H1 (cell line): ENCODE measurements around the gene CHST12.

Experiments used
- EZH2 ChIP-seq: fragments of 200-600 bp; sonication (generic); IDR thresholded peaks from 2 replicates; pipeline ENCODE4 v1.7.1; 2012; ENCODE audit warnings: low read depth, mild to moderate bottlenecking, moderate library complexity, low read length, inconsistent platforms; ENCODE audit not compliant: severe bottlenecking
- HDAC2 ChIP-seq, 2 experiments: fragments of 300-600 bp in 1 of 2; sonication (generic) in 1 of 2; IDR thresholded peaks; 2 replicates each; pipeline ENCODE4 v1.6.1; 2011 to 2012; ENCODE audit warnings: low read depth in 2 of 2, low read length in 2 of 2, mild to moderate bottlenecking in 2 of 2, moderate library complexity in 2 of 2, borderline replicate concordance in 1 of 2, inconsistent platforms in 1 of 2
- MAFK ChIP-seq: IDR thresholded peaks from 2 replicates; pipeline ENCODE4 v1.6.1; 2012; ENCODE audit warnings: low read depth, mild to moderate bottlenecking, improper control_type of control experiment, low read length
- POLR2A ChIP-seq, 2 experiments: IDR thresholded peaks; 1 replicate in 1 of 2; 2 replicates in 1 of 2; pipeline ENCODE4 v1.6.1; 2011; ENCODE audit warnings: low read depth in 2 of 2, low read length in 2 of 2, mild to moderate bottlenecking in 2 of 2; ENCODE audit errors: control extremely low read depth in 1 of 2
- RFX5 ChIP-seq: IDR thresholded peaks from 2 replicates; pipeline ENCODE4 v1.6.1; 2011; ENCODE audit warnings: low read depth, low read length, improper control_type of control experiment, borderline replicate concordance
- TF ChIP-seq, protein P1 (sequence below), 3 experiments: IDR thresholded peaks; 1 replicate in 2 of 3; 2 replicates in 1 of 3; pipeline versions ENCODE4 v1.5.1 to v1.6.1; 2011; ENCODE audit warnings: low read length in 3 of 3, mild to moderate bottlenecking in 3 of 3, inconsistent platforms in 2 of 3, low read depth in 1 of 3, moderate library complexity in 1 of 3; ENCODE audit not compliant: insufficient read depth in 1 of 3; ENCODE audit errors: control extremely low read depth in 1 of 3
- TF ChIP-seq, protein P2 (sequence below): IDR thresholded peaks from 2 replicates; pipeline ENCODE4 v1.6.1; 2011; ENCODE audit warnings: low read length, improper control_type of control experiment

- TF ChIP-seq, protein P1, sequence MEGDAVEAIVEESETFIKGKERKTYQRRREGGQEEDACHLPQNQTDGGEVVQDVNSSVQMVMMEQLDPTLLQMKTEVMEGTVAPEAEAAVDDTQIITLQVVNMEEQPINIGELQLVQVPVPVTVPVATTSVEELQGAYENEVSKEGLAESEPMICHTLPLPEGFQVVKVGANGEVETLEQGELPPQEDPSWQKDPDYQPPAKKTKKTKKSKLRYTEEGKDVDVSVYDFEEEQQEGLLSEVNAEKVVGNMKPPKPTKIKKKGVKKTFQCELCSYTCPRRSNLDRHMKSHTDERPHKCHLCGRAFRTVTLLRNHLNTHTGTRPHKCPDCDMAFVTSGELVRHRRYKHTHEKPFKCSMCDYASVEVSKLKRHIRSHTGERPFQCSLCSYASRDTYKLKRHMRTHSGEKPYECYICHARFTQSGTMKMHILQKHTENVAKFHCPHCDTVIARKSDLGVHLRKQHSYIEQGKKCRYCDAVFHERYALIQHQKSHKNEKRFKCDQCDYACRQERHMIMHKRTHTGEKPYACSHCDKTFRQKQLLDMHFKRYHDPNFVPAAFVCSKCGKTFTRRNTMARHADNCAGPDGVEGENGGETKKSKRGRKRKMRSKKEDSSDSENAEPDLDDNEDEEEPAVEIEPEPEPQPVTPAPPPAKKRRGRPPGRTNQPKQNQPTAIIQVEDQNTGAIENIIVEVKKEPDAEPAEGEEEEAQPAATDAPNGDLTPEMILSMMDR (IDR thresholded peaks at IDR 0.05; ENCODE audit: control extremely low read depth in 1 of 3, insufficient read depth in 1 of 3, low read depth in 1 of 3, low read length in 3 of 3) = no peak
- no peak for TF ChIP-seq HDAC2 (IDR thresholded peaks at IDR 0.05; ENCODE audit: borderline replicate concordance in 1 of 2, low read depth in 2 of 2, low read length in 2 of 2)
- TF ChIP-seq, protein P2, sequence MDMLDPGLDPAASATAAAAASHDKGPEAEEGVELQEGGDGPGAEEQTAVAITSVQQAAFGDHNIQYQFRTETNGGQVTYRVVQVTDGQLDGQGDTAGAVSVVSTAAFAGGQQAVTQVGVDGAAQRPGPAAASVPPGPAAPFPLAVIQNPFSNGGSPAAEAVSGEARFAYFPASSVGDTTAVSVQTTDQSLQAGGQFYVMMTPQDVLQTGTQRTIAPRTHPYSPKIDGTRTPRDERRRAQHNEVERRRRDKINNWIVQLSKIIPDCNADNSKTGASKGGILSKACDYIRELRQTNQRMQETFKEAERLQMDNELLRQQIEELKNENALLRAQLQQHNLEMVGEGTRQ = no peak
- no peak for TF ChIP-seq MAFK
- no peak for TF ChIP-seq EZH2
- 0 out of 3 replicates have a peak, but pooled peaks of 1 of the 2 experiments have one; percentile 24 for TF ChIP-seq POLR2A (IDR thresholded peaks at IDR 0.05; ENCODE audit: control extremely low read depth in 1 of 2, low read depth in 2 of 2, low read length in 2 of 2)
- no peak for TF ChIP-seq RFX5
These were observed 29.8 kb upstream of the CHST12 start for GRCh38 chr7:2373646-2374045.
